NCI-H2029 treated with DMSO at 0.1 percent for 48 hours (cell line): ENCODE results near the gene KCTD10.
"Not testable (repeated sequence)": the region's sequence is repeated elsewhere in the genome, so short reads cannot be mapped to it uniquely, and the experiment has no call there.

Experiments
- DNase-seq: peaks from one replicate; lab custom pipeline; 2025; lab: John Stamatoyannopoulos, UW

The KCTD10 gene

DNA sequence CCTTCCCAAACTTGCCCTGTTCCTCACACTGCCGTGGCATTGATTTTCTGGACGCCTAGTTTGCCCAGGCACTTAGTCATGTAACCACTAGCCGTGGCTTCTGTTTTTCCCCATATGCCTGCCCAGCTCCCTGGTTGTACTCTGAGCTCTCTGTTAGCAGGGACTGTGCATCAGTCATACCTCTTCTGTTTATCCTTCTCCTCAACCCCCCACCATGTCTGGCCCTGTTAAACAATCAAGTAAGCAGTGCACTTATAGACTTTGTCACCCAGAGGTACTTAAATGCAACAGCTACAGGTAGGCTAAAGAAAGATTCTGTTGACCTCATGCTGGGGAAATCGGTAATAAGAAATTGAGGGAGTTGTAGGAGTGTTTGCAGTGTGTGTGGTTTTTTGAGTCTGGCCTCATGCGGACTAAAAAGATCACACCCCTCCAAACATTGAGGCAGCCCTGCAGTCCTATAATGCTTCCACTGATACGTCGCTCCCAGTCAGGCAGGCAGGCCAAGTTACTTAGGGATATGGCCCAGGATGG lies 17.3 kb upstream of the KCTD10 start:
- no peak for DNase-seq

DNA sequence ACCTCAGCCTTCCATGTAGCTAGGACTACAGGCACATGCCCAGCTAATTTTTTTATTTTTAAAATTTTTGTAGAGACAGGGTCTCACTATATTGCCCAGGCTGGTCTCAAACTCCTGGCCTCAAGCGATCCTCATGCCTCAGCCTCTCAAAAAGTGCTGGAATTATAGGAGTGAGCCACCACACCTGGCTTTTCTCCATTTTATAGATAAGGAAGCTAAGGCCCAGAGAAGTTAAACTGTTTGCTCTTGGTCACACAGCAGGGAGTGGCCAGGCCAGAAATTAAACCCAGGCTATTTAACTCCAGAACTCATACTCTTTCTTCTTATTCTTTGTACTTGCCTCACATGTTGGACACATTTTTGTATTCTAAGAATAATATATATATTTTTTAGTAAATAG lies 16.8 kb upstream of the KCTD10 start:
- DNase-seq = no peak

DNA sequence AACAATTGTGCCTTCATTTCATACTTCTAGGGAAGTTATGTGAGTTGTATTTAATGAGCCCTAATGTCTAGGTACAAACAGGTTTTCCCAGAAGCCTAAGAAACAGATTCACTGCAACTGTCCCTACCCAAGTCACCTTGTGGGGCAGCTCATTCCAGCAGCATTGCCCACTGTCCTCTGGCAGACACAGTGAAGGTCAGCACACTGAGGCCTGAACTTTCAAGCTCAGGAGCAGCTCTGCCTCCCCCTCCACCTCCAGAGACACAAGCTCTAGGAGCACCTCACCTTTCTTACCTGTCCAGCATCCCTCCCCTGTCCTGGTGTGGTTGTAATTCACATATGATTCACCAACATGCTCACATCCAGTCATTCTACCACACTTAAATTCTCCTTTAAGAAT lies 16.0 kb upstream of the KCTD10 start:
- no peak for DNase-seq

DNA sequence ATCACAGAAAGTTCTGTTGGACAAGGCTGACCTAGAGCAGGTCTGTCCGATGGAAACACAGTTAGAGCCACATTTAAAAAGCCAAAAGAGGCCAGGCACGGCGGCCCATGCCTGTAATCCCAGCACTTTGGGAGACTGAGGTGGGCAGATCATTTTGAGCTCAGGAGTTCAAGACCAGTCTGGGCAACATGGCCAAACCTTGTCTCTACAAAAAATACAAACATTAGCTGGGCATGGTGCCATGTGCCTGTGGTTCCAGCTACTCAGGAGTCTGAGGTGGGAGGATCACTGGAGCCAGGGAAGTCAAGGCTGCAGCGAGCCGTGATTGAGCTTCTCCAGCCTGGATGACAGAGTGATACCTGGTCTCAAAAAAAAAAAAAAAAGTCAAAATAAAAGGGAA lies 15.3 kb upstream of the KCTD10 start:
- DNase-seq = peak; percentile 25

DNA sequence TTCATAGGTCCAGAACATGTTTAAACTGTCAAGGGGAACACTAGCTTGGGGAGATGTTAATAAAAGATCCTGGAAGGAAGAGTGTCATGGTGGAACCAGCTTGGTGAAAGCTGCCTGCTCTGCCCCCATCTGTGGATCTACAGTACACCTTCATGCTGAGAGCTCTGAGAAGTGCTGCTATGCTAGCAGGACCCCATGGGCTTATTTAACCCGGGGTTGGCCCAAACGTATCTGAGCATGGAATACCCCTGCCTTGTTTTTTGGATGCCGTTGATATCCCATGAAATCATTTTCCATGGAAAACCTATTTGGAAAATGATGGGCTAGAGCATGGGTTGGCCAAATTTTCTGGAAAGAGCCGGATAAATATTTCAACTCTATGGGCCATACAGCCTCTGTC lies 14.6 kb upstream of the KCTD10 start:
- no peak for DNase-seq

DNA sequence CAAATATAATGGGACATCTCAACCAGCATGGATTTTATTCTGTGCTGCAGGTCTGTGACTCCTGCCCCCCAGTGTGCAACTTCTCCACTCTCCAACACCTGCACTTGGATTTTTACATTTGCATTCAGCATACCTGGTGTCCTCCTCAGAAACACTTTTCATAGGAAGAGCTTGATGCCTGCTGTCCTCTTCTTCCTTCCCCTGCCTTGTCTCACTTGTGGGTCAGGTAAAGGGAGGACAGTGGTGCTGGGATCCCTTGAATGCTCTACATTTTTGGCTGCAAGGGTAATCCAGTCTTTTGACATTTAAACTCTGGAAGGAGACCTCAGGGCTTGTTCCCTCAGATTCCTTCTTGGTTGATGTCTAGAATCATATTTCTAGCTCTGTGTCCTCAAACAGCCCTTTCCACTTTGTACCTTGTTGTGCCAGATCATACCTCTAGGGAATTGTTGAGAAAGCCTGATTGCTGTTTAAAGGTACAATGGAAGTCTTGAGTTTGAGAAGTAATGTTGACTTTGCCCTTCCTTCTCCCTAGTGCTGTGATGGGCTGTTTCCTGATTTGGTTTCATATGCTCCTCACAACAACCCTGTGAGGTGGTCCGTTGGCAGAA lies 13.0 kb upstream of the KCTD10 start:
- DNase-seq = no peak

DNA sequence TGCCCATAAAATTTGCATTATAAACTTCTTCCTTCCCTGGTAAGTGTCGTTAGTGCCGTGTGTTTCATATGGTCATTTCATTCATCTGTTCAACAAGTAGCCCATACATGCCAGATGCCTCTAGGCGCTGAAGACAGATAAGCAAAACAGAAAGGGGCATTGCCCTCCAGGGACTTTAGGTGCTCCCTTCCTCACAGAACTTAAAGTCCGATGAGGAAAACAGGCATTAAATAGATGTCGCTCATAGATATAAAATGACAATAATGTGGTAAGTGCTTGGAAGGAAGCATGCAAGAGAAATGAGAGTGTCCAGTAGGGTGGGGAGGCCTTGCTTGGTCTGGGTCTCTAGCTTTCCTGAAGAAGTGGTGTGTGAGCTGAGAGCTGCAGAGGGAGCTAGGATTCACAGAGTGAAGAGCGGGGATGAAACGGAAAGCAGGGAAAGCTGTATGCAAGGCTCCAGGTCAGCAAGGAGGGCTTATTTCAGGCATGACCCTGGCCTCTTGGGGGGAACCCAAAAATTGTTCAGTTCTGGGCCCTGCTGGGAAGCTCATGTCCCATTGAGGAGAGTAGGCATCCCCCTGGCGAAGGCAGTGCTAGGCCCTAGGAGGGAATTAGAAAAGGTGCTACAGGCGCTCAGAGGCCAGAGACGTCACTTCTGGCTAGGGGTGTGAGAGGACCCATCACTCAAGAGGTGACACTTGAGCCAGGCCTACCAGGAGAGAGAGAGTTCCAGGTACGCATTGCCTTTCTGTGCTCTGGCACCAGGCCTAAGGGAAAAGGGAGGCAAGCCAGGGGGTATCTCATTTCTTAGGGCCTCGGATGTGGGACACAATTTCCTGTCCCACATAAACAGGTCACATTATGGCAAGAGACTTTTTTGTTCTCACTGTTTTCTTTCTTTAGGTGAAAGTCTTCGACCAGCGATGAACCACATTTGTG lies 12.2 kb upstream of the KCTD10 start:
- DNase-seq = no peak

DNA sequence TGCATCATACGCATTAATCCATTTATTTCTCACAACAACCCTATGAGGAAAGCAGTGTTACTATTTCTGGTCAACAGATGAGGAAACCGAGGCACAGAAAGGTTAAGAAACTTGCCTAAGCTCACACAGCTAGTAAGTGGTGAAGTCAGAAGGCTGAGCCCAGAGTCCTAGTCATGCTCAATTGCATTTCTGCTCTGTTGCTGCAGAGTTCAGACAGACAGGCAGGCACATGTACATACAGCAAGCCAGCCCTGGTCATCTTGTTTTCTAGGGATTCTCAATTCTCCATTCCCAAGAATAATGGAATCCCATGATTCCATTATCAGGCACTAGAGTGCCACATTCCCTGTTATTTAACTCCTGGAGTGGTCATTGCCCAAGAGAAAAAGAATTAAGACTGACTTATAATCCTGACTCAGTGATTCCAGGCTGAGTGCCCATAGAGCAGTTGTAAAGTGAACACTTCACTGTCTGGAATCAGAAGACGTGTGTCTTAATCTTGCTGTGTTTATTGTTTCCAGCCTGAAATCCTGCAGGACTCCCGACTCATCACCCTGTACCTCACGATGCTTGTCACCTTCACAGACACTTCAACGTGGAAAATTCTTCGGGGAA lies 11.1 kb upstream of the KCTD10 start:
- DNase-seq = no peak

DNA sequence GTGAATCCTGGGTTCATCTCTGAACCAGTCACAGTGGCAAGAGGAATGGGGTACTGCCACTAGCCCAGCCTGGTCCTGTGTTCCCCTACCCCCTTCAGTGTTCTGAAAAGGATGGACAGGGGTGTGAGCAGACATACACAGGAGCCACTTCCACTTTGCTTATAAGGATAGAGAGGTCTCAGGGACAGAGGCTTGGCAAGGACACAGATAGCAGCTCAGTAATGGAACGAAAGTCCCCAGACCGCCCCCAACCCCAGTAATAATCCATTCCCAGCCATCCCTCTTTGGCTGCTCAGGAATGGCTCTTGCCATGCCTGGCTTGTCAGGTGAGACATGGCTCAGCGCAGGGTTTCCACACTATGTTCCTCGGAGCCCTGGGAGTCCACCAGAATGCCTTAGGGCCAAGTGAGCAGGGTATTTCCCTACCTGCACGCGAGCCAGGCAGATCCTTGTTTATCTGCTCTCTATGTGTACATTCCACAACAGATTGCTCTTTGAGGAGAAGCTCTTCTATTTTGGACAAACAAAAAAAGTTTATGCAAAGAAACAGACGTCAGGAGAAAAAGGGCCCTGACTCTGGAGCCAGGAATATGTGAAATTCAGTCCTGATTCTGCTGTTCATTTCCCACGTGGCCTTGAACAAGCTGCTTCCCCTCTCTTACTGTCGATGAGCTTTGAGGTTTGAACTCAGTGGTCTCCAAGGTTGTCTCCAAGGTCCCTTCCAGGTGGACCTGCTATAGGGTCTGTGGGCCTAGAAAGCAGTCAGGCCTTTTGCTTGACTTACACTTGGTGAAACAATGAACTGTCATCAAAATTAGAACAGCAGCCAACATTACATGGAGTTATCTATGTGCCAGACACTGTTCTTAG lies 10.3 kb upstream of the KCTD10 start:
- DNase-seq = no peak

DNA sequence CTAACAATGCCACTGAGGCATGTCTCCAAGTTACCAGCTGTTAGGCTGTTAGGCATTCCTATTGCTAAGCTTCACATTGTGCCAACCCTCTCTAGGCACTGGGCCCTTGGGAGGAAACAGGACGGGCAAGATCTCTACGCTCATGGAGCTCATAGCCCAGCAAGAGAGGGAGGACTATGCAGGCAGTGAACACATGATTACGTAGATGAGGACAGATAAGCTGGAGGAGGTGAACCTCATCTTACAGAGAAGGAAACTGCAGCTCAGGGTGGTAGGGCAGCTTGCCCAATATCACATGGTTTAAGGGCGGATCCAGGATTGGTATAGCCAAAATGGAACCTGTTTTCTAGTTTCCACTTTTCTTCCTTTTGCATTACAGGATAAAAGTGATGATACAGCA lies 8.1 kb upstream of the KCTD10 start:
- DNase-seq = no peak

DNA sequence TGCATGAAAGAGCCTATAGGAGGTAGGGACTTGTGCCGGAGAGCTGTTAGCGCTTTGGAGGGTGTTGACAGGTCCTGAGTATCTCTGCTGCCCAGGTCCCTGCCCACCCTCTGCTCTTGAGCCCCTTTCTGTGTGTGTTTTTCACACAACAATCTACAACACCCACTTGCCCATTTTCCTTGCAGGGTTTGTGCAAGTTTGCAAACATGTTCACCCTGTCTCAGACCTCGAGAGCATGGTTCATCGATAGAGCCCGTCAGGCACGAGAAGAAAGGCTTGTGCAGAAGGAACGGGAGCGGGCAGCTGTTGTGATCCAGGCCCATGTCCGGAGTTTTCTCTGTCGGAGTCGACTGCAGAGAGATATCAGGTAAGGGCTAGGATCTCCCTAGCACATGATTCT lies 6.2 kb upstream of the KCTD10 start:
- DNase-seq = no peak

DNA sequence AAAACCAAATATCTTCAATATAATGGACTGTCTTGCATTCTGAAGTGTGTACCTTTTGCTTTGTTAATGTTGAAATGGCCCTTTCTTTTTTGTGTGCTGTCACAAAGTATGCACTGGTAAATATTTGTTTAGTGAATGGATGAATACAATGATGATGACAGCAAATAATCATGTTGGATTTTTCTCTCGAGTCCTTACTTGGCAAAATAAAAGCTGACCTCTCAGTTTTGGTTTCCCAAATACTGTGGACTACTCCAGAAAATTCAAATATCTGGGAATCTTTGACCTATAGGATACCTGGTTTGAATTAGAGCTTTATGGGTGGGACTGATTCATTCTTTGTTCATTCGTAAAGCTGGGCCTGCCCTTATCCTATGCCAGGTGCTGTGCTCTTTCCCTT lies 5.8 kb upstream of the KCTD10 start:
- peak; percentile 43 for DNase-seq

DNA sequence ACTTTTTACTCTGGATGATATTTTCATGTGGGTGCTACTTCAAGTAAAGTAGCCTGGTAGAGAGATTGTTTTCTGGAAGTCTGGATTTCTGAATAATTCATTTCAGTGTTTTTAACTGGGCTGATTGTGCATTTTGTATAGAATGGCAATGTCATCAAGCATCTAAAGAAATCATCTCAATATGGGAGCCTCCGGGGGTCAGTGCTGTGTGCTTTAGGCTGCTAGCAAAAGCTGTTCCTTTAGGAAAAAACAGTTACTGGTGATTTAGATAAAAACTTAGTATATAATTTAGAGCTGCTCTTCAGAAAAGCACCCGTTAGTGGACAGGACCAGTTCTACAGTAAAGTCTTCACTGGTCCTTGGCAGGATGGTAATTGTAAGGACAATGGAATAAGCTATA lies 5.4 kb upstream of the KCTD10 start:
- DNase-seq = no peak

DNA sequence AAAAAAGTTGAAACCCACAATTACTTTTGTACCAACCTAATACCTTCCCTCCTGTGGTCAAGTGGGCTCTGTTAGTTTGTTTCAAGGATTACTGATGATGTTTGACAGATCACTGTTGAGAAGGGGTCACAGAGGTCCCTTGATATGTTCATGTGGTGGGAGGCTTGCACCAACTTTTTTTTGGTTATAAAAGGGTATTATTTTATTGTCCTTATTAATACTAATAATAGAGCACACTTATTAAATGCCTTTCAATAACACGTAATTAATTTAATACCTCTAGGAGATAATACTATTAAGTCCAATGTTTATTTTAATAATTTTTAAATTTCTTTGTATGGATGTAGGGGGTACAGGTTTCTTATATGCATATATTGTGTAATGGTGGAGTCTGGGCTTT lies 4.8 kb upstream of the KCTD10 start:
- DNase-seq = no peak

DNA sequence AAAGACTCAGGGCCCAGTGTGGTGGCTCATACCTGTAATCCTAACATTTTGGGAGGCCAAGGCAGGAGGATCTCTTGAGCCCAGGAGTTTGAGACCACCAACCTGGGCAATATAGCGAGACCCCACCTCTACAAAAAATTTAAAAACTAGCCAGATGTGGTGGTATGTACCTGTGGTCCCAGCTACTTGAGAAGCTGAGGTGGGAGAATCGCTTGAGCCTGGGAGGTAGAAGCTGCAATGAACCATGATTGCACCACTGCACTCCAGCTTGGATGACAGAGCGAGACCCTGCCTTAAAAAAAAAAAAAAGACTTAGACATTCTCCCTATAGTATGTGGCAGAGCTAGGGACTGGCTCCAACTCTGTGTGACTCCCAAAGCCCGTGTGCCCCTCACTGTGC lies 3.3 kb upstream of the KCTD10 start:
- DNase-seq = no peak

DNA sequence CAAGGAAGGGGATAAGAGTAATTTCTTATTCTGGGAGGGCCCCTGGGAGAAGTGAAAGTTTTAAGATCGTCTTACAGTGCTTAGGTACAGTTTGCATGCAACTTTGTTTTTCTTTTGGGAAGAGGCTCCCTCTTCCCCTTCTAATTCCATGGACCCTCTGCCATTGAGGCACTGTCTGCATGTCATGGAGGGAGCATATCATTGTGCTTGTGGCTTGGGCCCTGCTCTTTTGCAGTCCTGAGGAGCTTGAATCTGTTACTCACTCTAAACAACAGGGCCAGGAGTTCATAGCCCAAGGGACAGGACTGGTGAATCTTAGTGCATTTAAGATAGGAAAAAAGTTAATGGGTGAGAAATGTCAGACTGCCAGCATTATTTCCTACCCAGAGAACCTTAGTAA lies 2.7 kb upstream of the KCTD10 start:
- DNase-seq = no peak

DNA sequence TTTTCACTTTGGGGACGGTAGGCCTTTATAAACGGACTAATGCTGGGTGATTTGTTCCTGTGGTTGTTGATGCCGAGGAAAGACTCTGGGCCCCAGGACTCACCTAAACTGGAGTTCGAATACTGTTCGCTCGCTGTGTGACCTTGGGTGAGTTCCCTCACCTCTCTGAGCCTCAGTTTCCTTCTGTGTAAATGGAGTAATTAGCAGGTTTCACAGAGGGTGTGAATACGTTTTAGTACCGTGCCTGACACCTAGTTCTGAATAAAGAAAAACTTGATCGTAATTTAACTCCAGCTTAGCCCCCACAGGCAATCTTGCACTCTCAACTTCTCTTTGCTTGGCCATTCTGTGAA lies 839 bp upstream of the KCTD10 start:
- no peak for DNase-seq

DNA sequence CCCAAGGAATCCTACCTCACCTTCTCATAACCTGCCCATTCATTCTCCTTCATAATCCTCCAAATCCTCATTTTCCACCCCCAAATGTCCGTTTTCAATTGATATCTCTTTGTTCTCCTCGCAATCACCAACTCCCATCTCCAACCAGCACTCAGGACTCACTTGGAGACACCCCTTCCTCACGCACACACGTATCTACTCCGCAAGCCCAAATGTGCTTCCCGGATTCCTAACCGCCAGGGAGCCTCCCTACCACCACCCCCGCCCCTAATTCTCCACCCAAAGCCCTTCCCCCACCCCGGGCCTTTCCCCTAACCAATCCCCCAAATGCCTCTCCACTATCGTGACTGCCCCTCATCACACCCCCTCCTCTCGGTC lies 304 bp downstream of the KCTD10 start:
- no peak for DNase-seq

DNA sequence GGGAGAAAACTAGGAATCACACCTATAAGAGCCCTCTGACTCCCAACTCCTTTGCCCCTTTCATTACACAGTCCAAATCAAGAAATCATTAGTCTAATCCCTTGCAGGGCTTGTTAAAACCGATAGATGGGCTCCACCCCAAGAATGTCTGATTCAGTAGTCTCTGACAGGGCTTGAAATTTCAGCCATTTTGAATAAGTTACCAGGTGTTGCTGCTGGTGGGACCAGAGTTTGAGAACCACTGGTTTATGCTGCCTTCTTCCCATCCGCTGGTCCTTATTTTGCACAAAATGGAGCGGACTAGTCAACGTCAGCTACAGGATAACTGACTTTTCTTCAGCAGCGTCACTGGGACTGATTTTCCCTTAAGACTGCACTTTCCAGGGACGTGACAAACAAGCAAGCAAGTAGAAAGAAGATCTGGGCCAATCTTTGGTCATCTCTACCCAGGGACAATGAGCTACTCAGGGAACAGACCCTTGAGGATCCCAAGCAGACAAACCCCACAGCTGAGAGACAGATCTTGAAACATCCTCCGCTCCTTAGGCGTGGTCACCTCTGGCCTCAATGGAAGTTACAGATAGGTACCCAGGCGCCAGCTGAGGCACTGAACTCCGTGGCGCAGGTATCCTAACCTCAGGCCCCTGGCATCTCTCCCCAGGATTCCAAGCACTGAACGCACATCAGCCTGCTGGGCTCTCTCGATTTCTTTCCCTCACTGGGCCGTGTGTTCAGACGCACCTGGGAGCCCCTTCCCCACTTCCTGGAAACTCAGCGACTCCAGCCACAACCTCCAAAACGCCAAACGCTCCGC lies 900 bp downstream of the KCTD10 start:
- no peak for DNase-seq

DNA sequence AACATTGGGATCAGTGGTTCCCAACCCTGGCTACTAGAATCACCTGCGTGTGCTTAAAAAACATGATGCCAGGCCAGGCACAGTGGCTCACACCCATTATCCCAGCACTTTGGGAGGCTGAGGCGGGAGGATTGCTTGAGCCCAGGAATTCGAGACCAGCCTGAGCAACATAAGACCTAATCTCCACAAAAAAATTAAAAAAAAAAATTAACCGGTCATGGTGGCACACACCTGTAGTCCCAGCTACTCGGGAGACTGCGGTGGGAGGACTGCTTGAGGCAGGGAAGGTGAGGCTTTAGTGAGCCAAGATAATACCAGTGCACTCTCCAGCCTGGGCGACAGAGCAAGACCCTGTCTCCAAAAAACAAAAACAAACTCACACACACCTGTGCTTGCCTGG lies 2.0 kb downstream of the KCTD10 start:
- DNase-seq = no peak

DNA sequence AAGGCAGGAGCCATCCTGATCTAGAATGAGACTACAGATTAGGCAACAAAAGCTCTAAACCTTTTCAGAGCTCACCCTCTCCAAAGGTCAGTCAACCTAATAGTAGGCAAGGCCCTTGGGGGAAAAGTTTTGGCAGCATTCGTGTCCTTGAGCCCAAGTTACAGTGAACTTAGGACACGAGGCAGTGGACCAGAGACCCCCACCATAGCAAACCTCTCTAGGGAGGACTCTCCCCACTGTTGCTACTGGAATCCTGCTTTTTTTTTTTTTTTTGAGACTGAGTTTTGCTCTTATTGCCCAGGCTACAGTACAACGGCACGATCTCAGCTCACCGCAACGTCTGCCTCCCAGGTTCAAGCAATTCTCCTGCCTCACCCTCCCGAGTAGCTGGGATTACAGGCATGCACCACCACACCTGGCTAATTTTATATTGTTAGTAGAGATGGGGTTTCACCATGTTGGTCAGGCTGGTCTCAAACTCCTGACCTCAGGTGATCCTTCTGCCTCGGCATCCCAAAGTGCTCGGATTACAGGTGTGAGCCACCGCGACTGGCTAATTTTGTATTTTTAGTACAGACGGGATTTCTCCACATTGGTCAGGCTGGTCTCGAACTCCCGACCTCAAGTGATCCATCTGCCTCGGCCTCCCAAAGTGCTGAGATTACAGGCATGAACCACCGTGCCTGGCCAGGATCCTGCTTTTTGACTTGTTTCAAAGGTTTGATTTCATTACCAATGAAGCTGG lies 3.4 kb downstream of the KCTD10 start:
- DNase-seq = not testable (repeated sequence)
